ENCODE results near the gene CLTCL1.

CLTCL1 gene

DNA sequence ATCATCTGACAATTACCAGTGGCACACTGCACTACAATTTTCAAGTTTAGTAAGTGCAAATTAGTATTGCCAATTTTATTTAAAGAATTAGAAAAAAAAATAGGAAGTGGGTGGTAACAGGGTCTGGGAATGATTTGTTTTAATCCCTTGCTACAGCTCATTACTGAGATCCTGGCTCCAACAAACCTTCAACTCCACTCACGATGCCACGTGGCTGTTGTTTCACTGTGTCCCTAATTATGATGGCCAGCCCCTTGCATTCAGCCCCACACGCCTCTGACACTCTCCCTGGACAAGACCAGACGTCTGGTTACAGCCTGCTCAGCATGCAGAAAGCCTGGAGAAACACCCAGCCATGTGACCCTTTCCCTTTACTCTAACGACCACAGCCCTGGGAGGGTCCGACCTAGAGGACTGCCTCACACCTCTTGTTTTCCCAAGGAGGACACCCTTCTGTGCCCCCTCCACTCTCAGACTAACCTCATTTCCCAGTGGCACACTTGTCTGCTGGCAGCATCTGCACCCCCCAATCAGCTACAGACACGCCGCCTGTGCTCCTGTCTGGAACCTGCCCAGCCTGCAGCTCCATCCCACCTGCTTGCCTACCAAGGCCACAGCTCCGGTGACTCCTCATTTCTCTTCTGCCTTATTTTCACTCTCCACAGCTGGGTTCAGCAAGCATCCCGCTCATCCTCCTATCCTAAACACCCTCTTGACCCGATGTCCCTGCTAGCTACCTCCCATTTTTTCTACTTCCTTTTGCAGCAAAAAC, 94.5 kb downstream of the CLTCL1 start:
- TF ChIP-seq, protein P1, sequence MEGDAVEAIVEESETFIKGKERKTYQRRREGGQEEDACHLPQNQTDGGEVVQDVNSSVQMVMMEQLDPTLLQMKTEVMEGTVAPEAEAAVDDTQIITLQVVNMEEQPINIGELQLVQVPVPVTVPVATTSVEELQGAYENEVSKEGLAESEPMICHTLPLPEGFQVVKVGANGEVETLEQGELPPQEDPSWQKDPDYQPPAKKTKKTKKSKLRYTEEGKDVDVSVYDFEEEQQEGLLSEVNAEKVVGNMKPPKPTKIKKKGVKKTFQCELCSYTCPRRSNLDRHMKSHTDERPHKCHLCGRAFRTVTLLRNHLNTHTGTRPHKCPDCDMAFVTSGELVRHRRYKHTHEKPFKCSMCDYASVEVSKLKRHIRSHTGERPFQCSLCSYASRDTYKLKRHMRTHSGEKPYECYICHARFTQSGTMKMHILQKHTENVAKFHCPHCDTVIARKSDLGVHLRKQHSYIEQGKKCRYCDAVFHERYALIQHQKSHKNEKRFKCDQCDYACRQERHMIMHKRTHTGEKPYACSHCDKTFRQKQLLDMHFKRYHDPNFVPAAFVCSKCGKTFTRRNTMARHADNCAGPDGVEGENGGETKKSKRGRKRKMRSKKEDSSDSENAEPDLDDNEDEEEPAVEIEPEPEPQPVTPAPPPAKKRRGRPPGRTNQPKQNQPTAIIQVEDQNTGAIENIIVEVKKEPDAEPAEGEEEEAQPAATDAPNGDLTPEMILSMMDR (conservative IDR thresholded peaks at IDR 0.05): no peak
- no peak overlapping the region for H3K27ac ChIP-seq

GRCh38 chr22:19195796-19196731, 95.5 kb downstream of the CLTCL1 start:
- TF ChIP-seq, protein P1 (conservative IDR thresholded peaks at IDR 0.05): no peak
- H3K27ac ChIP-seq: no peak overlapping the region

DNA sequence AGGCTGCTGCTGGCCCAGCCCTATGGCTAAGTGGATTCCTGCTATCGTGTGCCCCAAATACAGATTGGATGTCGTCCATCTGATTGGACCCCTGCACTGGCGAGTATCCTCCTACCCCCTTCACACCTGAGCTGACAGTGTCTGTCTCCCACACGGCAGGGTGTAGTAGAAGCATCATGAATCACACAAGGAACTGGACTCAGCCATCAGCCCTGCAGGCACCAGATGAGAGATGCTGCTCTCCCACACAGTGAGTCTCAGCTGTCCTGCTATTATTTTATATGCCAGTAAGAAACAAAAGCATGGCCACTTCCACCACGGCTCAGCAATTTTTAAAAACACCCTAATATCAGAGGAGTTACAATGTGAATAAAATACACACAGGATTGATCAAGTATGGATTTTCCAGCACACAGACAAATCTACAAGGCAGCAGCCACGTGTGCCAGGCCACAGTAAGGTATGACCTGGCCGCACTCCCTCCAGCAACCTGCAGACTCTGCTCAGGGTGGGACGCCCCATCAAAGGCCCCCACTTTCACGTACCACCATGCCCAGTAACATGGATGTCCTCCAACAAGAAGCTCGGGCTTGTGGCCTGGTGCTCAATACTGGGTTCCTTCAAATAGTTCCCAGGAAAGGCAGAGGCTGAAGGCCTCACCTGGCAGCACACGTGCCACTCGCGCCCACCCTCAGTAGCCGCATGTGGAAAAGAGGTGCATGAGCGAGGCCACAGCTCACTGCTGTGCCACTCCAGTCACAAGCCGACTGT, 96.6 kb downstream of the CLTCL1 start:
- no peak overlapping the region for H3K27ac ChIP-seq
- TF ChIP-seq, protein P1 (conservative IDR thresholded peaks at IDR 0.05): no peak

DNA sequence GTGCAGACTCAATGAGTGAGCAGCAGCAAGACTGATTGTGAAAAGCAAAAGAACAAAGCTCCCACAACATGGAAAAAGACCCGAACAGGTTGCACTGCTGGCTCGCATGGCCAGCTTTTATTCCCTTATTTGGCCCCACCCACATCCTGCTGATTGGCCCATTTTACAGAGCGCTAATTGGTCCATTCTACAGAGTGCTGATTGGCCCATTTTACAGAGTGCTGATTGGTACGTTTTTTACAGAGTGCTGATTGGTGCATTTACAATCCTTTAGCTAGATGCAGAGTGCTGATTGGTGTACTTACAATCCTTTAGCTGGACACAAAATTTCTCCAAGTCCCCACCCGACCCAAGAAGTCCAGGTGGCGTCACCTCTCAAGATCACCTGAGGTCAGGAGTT, 97.6 kb downstream of the CLTCL1 start:
- TF ChIP-seq, protein P1 (conservative IDR thresholded peaks at IDR 0.05): no peak
- no peak overlapping the region for H3K27ac ChIP-seq

DNA sequence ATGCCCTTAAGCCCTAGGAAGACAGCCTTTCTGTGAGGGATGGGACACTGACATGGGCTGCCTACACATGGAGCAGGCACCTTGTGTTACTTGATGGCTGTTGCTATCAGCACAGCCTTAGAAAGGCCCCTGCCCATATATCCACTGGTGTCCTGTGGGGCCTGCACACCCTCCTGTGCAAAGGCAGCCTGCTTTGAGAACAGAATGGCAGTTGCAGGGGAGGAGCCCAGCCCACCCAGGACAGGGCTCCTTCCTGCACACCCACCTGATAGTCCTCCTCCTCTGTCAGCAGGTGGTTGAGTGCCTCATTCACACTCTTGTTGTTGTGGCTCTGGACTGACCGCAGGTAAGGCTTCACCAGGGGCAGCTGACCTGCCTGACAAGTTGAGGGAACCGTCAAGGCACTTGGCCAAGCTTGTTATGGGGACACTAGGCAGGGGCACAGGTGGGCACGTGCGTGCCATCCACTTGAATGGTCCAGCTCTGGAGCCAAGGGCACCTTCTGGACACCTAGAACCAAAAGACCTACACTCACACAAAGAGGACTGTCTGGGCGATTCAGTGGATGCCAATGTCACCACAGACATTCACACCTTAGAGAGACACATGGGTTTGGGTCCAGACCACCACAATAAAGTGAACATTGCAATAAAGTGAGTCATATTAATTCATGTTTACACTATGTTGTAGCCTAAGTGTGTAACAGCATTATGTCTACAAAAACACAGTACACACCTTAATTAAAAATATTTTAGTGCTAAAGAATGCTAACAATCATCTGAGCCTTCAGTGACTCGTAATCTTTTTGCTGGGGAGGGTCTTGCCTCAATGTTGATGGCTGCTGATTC, 103.6 kb downstream of the CLTCL1 start:
- TF ChIP-seq, protein P1 (conservative IDR thresholded peaks at IDR 0.05): no peak

DNA sequence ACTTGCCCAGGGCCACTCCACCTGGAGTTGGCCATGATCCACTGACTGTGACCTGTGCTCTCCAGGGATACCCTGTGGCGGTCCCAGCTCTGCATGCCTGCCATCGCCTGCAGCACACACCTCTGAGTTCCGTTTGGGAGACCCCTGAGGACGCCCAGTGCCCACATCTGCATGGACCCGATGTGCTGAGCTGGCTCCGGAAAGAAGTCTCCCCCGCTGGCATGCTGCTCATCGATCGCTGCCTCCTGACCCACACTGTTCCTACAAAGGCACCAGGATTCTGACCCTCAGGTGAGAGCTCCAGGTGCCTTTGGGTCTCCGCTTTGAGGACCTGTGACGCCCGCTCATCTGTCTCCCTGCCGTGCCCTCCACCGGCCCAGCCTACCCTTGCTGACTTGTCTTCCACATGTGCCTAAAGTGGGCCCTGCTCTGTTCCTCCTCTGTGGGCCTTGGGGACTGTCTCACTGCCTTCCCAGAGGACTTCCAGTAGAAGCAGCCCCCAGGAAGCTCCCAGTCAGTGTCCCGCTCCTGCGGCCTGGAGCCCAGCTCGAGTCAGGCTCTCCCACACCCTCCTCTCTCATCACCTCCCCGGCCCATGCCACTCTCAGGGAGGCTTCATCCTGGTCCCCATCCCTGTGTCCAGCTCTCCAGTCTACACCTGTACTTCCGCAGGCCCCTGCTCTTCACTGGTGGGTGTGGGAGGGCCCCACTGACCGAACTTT, 107.1 kb downstream of the CLTCL1 start:
- H3K27ac ChIP-seq: no peak overlapping the region
- TF ChIP-seq, protein P1 (conservative IDR thresholded peaks at IDR 0.05): no peak

More for the DNA sequence above, 103.6 kb downstream of the CLTCL1 start:
- no peak overlapping the region for H3K27ac ChIP-seq
